ENCODE data around the gene DPP10. TPM values are rescaled to one million over a fixed set of nuclear protein-coding genes. Genes with fewer than 3 reads are reported as not detected.

DPP10 gene
- total RNA-seq, 1 experiment from 2014 or later: not detected

DNA sequence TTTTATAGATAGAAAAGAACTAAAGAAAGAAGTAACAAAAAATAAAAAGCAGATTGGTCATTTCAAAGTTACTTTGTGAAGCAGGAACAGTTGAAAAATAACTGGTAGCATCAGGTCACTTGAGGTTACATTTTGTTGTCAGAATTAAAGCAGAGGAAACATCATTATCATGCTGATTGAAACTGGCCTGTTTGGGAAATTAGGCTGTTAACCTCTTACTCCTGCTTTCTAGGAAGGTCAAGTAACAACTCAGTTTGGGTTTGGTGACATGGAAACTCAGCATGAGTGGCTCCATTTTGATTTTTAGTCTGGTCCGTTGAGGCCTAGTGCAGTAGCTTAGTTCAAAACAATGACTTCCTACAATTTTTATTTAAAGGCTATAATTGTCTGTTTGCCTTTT is 1383.5 kb downstream of the DPP10 start:
- Mint-ChIP-seq H3K4me1 (ENCODE audit: insufficient read depth, unreplicated experiment) (no peaks in the 10 kb centered on the region), H3K27me3 (ENCODE audit: insufficient read depth, unreplicated experiment) (no peaks in the 10 kb centered on the region)
- POLR2A ChIA-PET: no interaction called here

DNA sequence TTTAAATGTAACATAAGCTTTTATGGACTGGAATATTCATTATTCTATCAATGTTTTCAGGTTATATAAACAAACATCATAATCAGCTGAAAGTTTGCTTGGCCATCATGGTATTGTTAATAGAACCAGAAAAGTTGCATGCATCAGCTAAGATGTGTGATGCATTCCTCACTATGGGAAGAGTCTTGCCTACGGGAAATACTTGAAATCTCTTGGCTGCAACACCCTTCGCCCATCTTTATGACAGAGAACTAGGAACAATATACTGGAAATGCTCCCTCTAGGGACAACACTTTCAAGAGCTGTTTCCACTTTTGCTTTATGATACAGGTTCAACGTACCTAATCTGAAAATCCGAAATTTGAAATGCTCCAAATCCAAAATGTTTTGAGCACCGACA is 1390.8 kb downstream of the DPP10 start:
- Mint-ChIP-seq H3K4me3 (ENCODE audit: unreplicated experiment) (no peak overlapping the region), H3K27me3 (ENCODE audit: insufficient read depth, unreplicated experiment) (no peaks in the 10 kb centered on the region), H3K36me3 (ENCODE audit: insufficient read depth, unreplicated experiment) (no peaks in the 10 kb centered on the region), H3K9me3 (ENCODE audit: unreplicated experiment) (peaks cover 15% of the 10 kb centered on the region), H3K27ac (ENCODE audit: low read depth, unreplicated experiment) (no peak overlapping the region), H3K4me1 (ENCODE audit: insufficient read depth, unreplicated experiment) (no peaks in the 10 kb centered on the region)
- POLR2A ChIA-PET: no interaction called here
- intact Hi-C loops (cut with micrococcal nuclease): no loop called here
- no peak for DNase-seq (ENCODE audit: unreplicated experiment)
- TF ChIP-seq, protein P1, sequence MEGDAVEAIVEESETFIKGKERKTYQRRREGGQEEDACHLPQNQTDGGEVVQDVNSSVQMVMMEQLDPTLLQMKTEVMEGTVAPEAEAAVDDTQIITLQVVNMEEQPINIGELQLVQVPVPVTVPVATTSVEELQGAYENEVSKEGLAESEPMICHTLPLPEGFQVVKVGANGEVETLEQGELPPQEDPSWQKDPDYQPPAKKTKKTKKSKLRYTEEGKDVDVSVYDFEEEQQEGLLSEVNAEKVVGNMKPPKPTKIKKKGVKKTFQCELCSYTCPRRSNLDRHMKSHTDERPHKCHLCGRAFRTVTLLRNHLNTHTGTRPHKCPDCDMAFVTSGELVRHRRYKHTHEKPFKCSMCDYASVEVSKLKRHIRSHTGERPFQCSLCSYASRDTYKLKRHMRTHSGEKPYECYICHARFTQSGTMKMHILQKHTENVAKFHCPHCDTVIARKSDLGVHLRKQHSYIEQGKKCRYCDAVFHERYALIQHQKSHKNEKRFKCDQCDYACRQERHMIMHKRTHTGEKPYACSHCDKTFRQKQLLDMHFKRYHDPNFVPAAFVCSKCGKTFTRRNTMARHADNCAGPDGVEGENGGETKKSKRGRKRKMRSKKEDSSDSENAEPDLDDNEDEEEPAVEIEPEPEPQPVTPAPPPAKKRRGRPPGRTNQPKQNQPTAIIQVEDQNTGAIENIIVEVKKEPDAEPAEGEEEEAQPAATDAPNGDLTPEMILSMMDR (IDR thresholded peaks at IDR 0.05; ENCODE audit: unreplicated experiment): no peak
- BruUV-seq (replicated peaks): no TSS peak
- CTCF ChIA-PET: no interaction called here

More for the DNA sequence above, 1383.5 kb downstream of the DPP10 start:
- TF ChIP-seq, protein P1 (IDR thresholded peaks at IDR 0.05; ENCODE audit: unreplicated experiment): no peak
- Mint-ChIP-seq H3K36me3 (ENCODE audit: insufficient read depth, unreplicated experiment) (no peaks in the 10 kb centered on the region), H3K27ac (ENCODE audit: low read depth, unreplicated experiment) (no peak overlapping the region), H3K4me3 (ENCODE audit: unreplicated experiment) (no peak overlapping the region), H3K9me3 (ENCODE audit: unreplicated experiment) (peaks cover 15% of the 10 kb centered on the region)
- CTCF ChIA-PET: interaction anchor here (0.7 kb wide), 1 partner anchor 20 kb away, joined by 3 read pairs; no protein-coding TSS in a partner anchor
- no peak for DNase-seq (ENCODE audit: unreplicated experiment)
- no TSS peak for BruUV-seq (replicated peaks)
- intact Hi-C loops (cut with micrococcal nuclease): no loop called here

DNA sequence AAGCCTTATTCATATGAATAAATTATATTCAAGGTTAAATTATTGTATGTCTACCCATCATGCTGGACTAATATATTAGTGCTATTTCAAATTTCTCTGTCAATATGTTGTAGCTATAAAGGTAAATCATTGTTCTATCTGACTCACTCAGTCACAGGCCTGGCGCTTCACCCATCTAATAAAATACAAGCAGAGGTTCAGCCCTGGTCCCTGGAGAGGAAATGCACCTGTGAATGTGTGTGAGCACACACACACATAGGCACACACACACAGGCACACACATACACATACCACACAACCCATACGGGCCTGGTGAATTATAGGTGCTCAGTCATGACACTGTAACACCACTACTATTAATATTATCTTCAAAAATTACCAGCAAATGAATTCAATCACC is 1396.1 kb downstream of the DPP10 start:
- ChIA-PET POLR2A (no interaction called here), CTCF (interaction anchor here (0.6 kb wide), 1 partner anchor 24 kb away, joined by 3 read pairs; no protein-coding TSS in a partner anchor)
- BruUV-seq (replicated peaks): no TSS peak
- intact Hi-C loops (cut with micrococcal nuclease): no loop called here
- Mint-ChIP-seq H3K4me1 (ENCODE audit: insufficient read depth, unreplicated experiment) (no peaks in the 10 kb centered on the region), H3K9me3 (ENCODE audit: unreplicated experiment) (peaks cover 7% of the 10 kb centered on the region), H3K36me3 (ENCODE audit: insufficient read depth, unreplicated experiment) (no peaks in the 10 kb centered on the region), H3K27ac (ENCODE audit: low read depth, unreplicated experiment) (no peak overlapping the region), H3K27me3 (ENCODE audit: insufficient read depth, unreplicated experiment) (no peaks in the 10 kb centered on the region), H3K4me3 (ENCODE audit: unreplicated experiment) (no peak overlapping the region)
- no peak for DNase-seq (ENCODE audit: unreplicated experiment)
- TF ChIP-seq, protein P1 (IDR thresholded peaks at IDR 0.05; ENCODE audit: unreplicated experiment): no peak

DNA sequence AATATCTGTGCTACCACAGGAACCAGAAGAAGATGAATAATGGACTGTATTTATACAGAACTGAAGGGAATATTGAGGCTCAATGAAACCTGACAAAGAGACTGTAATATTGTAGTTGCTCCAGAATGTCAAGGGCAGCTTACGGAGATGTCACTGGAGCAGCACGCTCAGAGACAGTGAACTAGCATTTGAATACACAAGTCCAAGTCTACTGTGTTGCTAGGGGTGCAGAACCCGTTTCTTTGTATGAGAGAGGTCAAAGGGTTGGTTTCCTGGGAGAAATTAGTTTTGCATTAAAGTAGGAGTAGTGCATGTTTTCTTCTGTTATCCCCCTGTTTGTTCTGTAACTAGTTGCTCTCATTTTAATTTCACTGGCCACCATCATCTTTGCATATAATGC is 1399.9 kb downstream of the DPP10 start:
- no peak for DNase-seq (ENCODE audit: unreplicated experiment)
- Mint-ChIP-seq H3K27ac (ENCODE audit: low read depth, unreplicated experiment) (no peak overlapping the region), H3K9me3 (ENCODE audit: unreplicated experiment) (no peaks in the 10 kb centered on the region), H3K27me3 (ENCODE audit: insufficient read depth, unreplicated experiment) (no peaks in the 10 kb centered on the region), H3K36me3 (ENCODE audit: insufficient read depth, unreplicated experiment) (no peaks in the 10 kb centered on the region), H3K4me1 (ENCODE audit: insufficient read depth, unreplicated experiment) (no peaks in the 10 kb centered on the region), H3K4me3 (ENCODE audit: unreplicated experiment) (no peak overlapping the region)
- ChIA-PET CTCF (no interaction called here), POLR2A (no interaction called here)
- intact Hi-C loops (cut with micrococcal nuclease): no loop called here
- BruUV-seq (replicated peaks): no TSS peak
- TF ChIP-seq, protein P1 (IDR thresholded peaks at IDR 0.05; ENCODE audit: unreplicated experiment): no peak

All from MCF 10A (cell line).